Measurements from ENCODE around the gene SFXN3. TPM values are rescaled to one million over a fixed set of nuclear protein-coding genes. Genes with fewer than 3 reads are reported as not detected.

The SFXN3 gene
- total and polyA plus RNA-seq, 10 of the 15 experiments (the other 5 are each of a cell fraction or from before 2014, with no cell fraction given), result 0.05 to 11.3 (median 1.2) TPM

GRCh38 chr10:101012525-101013364 lies 18.3 kb upstream of the SFXN3 start (continued):
- TF ChIP-seq YY1 (IDR thresholded peaks at IDR 0.05; ENCODE audit: low read depth, low read length), result no peak
- no peak for TF ChIP-seq TAF1 (IDR thresholded peaks at IDR 0.05; ENCODE audit: borderline replicate concordance, low read depth, low read length)
- no peak for TF ChIP-seq USF2 (IDR thresholded peaks at IDR 0.05; ENCODE audit: borderline replicate concordance, low read depth, low read length)
- no peak for TF ChIP-seq TARDBP (IDR thresholded peaks at IDR 0.05; ENCODE audit: borderline replicate concordance)
- no peak for TF ChIP-seq ATF3 (IDR thresholded peaks at IDR 0.05; ENCODE audit: borderline replicate concordance, extremely low read depth, low read depth, low read length)
- no peak for TF ChIP-seq MXI1 (IDR thresholded peaks at IDR 0.05; ENCODE audit: low read depth, low read length)
- TF ChIP-seq MEF2B (IDR thresholded peaks at IDR 0.05; ENCODE audit: partially characterized antibody, poor library complexity, severe bottlenecking), result no peak
- no peak for TF ChIP-seq TCF7 (IDR thresholded peaks at IDR 0.05; ENCODE audit: borderline replicate concordance)
- peak; percentile 82 to 96 (median 92); a peak in 5 of 6 replicates for TF ChIP-seq CTCF (IDR thresholded peaks at IDR 0.05 in 2 of 3, conservative IDR thresholded peaks at IDR 0.05 in 1 of 3; ENCODE audit: control insufficient read depth in 2 of 3, extremely low read depth in 1 of 3, insufficient read depth in 1 of 3, low read depth in 3 of 3, low read length in 3 of 3)
- peak; percentile 67 to 70; a peak in 3 of 4 replicates for TF ChIP-seq BHLHE40 (IDR thresholded peaks at IDR 0.05; ENCODE audit: borderline replicate concordance in 1 of 2, low read depth in 2 of 2, low read length in 1 of 2)
- no peak for TF ChIP-seq SREBF2 (IDR thresholded peaks at IDR 0.05; ENCODE audit: low read length)
- TF ChIP-seq NRF1 (conservative IDR thresholded peaks at IDR 0.05; ENCODE audit: low read depth, low read length), result no peak
- no peak for TF ChIP-seq NFYB (IDR thresholded peaks at IDR 0.05; ENCODE audit: insufficient read depth, low read depth, low read length)
- TF ChIP-seq NR2C1 (IDR thresholded peaks at IDR 0.05), result no peak
- TF ChIP-seq CBFB (IDR thresholded peaks at IDR 0.05; ENCODE audit: low read depth), result no peak
- no peak for TF ChIP-seq ASH2L (IDR thresholded peaks at IDR 0.05; ENCODE audit: borderline replicate concordance, low read depth)
- no peak for TF ChIP-seq ZNF384 (IDR thresholded peaks at IDR 0.05; ENCODE audit: borderline replicate concordance, low read depth, low read length)
- TF ChIP-seq NR2C2 (IDR thresholded peaks at IDR 0.05; ENCODE audit: borderline replicate concordance, control insufficient read depth, insufficient read length, low read depth), result no peak
- no peak for TF ChIP-seq IRF5 (IDR thresholded peaks at IDR 0.05; ENCODE audit: borderline replicate concordance)
- TF ChIP-seq NBN (IDR thresholded peaks at IDR 0.05), result 0 out of 2 replicates have a peak, but pooled peaks have one; percentile 49
- no peak for TF ChIP-seq POU2F2 (IDR thresholded peaks at IDR 0.05; ENCODE audit: borderline replicate concordance, low read depth, low read length)
- no peak for TF ChIP-seq KLF5 (IDR thresholded peaks at IDR 0.05; ENCODE audit: partially characterized antibody)
- TF ChIP-seq MLLT1 (IDR thresholded peaks at IDR 0.05), result no peak
- peak; percentile 65 for TF ChIP-seq RAD21 (IDR thresholded peaks at IDR 0.05; ENCODE audit: insufficient read depth, low read depth, low read length)
